T-helper 1 cell treated with Interleukin-12 subunit alpha and Interleukin-12 subunit beta and Interleukin-4 antibody, amounts not matched to agents 30 ng/mL and 1 ng/mL, for 36 hours (primary cell): Measurements from ENCODE around the gene GNE. TPM values are rescaled to one million over a fixed set of nuclear protein-coding genes. Genes with fewer than 3 reads are reported as not detected.
"Not testable (repeated sequence)": the region's sequence is repeated elsewhere in the genome, so short reads cannot be mapped to it uniquely, and the experiment has no call there.

Experiments
- intact Hi-C: fragments of 100-400 bp; cut with micrococcal nuclease; formaldehyde crosslinking; loops from one replicate; pipeline ENCODE4 v1.15.1; 2024
- total RNA-seq: library from RNA; stranded (reverse); gene quantifications from 2 replicates; pipeline ENCODE4 v1.2.3, GENCODE V29; 2022

GNE gene
- total RNA-seq, 1 donor from 2014 or later = 19.8 TPM

DNA sequence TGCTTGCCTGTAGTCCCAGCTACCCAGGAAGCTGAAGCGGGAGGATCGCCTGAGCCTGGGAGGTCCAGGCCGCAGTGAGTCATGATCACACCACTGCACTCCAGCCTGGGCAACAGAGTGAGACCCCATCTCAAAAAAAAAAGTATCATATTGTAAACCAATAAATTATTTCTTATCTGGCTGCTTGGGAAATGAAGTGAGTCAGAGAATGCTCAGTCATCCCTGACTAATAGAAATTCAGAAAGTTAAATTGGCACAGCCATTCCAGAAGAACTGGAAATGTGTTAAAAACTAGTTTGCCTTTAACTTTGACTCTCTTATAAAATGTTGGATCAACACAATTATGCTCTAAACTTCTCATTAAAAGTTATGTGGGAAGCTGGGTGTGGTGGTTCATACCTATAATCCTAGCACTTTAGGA lies 9.8 kb upstream of the GNE start:
- intact Hi-C loops = no loop called here

DNA sequence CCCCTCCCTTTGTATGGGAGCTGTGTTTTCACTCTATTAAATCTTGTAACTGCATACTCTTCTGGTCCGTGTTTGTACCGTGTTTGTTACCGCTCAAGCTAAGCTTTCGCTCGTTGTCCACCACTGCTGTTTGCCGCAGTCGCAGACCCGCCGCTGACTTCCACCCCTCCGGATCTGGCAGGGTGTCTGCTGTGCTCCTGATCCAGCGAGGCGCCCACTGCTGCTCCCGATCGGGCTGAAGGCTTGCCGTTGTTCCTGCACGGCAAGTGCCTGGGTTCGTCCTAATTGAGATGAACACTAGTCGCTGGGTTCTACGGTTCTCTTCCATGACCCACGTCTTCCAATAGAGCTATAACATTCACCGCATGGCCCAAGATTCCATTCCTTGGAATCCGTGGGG lies 6.6 kb upstream of the GNE start:
- intact Hi-C loops = no loop called here

DNA sequence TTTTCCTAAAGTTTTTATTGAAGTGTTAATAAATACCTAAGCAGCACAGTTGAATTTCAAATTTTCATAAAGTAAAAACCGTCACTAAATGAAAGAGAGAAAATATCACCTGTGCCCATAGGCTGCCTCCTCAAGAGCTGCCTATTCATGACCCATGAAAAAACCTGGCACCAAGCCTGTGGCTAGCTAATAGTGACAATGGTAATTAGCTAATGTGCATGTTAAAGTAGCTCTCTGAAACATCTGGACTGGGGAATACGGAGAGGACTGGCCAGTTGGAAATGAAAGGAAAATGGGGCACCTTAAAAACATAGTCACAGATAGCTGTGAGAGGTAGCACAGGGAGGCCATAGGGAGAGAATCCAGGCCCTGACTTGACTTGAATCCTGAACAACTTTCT lies 5.4 kb upstream of the GNE start:
- intact Hi-C loops = no loop called here

DNA sequence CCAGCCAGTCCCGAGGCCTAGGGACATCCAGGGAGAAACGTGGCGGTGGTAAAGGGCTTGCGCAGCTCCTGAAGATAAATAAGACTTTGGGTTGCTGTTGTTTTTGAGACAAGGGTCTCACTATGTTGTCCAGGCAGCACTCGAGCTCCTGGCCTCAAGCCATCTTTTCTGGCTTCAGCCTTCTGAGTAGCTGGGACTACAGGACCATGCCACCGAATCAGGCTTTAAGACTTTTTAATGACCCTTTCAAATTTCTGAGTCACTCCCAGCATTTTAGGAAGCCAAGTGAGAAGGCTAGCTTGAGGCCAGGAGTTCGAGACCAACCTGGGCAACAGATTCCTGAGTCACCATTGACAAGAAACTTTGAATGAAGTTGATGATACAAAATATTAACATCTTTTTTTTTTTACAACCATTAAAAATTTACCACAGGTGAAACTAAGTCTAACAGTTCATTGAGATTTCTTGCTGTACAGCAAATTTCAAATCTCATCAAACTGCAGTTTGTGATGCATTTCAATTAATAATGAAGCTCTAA lies 817 bp upstream of the GNE start:
- intact Hi-C loops = loop anchor here (1.0 to 5.0 kb wide), 13 partner anchors 69 to 612 kb away; partner anchors contain the start of genes CLTA, CREB3, FAM221B and HINT2

DNA sequence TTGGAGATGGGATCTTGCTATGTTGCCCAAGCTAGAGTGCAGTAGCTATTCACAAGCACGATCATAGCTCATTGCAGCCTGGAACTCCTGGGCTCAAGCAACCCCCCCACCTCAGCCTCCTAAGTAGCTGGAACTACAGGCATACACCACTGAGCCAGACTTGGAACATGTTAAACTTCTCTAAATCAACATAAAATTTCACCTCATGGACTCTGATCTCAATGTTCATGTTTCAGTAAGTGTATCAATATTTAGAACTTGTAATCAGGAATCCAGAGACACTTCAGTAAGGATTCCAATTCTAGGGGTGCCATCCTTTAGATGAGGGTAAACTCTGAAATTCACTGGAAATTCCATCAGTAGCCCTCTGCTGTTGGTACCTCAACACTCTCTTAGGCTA lies 6.8 kb downstream of the GNE start:
- intact Hi-C loops = no loop called here

DNA sequence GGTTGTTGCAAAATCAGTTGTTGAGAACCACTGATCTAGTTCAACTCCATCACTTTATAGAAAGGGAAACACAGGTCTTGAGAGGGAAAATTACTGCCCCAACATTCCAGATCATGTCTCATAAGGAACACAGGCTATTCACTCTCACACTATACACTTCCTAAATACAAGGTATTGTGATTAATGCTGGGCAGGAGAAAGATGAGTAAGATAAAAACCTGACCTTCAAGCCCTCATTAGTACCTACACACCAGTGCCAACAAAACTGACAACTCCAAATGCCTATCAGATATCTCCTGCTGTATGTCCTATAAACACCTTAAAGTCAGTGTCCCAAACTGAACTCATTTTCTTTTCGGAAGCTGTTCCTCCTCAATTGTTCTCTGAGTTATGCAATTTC lies 8.2 kb downstream of the GNE start:
- intact Hi-C loops = no loop called here

DNA sequence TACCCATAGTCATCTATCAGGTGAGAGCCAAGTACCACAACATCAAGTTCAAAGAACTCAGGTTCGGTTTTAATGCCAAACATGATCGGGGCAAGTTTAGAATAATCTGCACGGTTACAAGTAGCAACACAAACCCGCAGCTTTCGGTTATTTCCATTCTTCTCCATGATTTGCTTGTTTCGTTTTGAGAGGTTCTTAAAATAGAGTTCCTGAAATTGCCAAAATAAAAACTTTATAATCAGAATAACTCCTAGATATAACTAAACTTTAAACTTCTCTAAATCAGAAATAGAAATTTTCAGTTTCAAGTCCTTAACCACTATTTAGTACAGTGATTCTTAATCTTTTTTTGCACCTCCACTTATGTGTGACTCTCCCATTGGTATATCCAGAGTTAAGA lies 9.1 kb downstream of the GNE start:
- intact Hi-C loops = loop anchor here (5.0 kb wide), 1 partner anchor 478 kb away; no protein-coding TSS in a partner anchor

DNA sequence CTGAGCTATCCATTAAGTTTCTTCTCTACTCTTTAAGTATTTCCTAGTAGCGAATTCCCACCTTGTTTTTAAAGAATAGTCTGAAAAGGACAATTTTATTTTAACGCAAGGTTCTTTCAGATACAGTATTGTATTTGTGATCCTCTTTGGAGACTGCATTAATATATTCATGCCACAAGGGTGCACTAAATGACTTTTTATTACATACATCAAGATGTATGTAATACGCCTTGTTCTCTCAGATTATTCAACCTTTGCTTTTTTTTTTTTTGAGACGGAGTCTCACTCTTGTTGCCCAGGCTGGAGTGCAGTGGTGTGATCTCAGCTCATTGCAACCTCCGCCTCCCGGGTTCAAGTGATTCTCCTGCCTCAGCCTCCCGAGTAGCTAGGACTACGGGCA lies 10.2 kb downstream of the GNE start:
- intact Hi-C loops = loop anchor here (1.0 to 5.0 kb wide), 2 partner anchors 81 to 479 kb away; no protein-coding TSS in a partner anchor

DNA sequence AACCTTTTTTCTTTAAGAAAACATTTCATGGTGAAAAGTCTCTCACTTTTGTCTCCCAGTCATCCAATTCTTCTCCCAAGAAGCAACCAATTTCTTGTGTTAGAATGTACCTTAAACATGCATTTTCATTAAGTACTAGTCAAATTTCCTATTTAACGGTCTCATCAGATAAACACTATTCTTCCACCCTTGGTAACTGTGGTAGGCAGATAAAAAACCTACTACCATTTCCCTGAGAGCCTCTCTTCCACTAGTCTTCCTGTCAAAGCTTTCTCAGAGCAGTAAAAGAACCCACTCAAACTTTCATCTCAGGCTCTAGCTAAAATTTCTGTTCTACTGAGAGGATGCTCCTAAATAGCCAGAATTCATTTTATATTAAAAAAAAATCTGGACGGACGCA lies 10.9 kb downstream of the GNE start:
- intact Hi-C loops = loop anchor here (5.0 kb wide), 1 partner anchor 480 kb away; no protein-coding TSS in a partner anchor

DNA sequence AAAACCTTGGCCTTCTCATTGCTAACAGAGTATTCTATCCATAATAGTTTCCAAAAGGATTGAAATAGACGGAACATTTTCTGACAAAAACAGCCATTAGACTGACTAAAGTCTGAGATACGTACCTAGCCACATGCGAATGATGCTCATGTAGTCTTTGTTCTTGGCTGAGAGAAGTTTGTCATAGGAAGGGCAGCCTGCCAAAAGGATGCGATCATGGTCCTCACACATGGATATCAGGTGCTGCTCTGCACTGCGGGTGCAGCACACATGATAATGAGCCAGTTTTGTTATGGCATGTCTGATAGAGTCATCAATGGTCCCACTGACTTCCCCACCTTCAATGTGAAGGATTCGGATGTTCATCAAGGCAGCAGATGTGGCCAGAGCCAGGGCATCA lies 12.3 kb downstream of the GNE start:
- intact Hi-C loops = loop anchor here (5.0 kb wide), 1 partner anchor 481 kb away; no protein-coding TSS in a partner anchor

DNA sequence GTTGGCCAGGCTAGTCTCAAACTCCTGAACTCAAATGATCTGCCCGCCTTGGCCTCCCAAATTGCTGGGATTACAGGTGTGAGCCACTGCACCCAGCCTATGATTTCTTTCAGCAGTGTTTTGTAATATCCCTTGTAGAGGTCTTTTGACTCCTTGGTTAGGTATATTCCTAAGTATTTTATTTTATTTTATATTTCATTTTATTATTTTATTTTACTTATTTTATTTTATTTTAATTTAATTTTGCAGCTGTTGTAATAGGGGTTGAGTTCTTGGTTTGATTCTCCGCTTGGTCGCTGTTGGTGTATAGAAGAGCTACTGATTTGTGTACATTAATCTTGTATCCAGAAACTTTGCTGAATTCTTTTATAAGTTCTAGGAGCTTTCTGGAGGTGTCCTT lies 18.6 kb downstream of the GNE start:
- intact Hi-C loops = not testable (repeated sequence)

DNA sequence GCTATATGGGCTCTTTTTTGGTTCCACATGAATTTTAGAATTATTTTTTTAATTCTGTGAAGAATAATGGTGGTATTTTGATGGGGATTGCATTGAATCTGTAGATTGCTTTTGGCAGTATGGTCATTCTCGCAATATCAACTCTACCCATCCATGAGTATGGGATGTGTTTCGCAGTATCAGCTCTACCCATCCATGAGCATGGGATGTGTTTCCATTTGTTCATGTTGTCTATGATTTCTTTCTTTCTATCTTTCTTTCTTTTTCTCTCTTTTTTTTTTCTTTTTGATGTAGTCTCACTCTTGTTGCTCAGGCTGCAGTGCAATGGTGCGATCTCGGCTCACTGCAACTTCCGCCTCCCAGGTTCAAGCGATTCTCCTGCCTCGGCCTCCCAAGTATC lies 19.0 kb downstream of the GNE start:
- intact Hi-C loops = not testable (repeated sequence)

DNA sequence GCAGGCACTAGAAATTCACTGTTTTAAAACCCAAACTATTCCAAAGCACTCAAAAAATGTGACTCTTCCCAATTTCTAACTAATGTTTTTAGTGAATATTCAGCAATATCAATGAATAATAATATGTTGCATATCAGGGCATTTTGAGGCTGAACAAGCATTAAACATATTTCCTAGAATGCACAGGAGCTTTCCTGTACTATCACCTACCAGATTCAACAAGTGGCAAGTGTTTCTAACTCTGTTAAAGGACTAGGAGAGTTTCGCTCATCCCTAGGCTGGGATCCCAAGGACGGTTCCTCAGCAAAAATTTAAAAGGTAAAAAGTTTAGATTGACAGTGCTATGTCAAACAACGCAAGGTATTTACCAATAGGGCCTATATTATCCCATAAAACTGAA lies 21.0 kb downstream of the GNE start:
- intact Hi-C loops = no loop called here

DNA sequence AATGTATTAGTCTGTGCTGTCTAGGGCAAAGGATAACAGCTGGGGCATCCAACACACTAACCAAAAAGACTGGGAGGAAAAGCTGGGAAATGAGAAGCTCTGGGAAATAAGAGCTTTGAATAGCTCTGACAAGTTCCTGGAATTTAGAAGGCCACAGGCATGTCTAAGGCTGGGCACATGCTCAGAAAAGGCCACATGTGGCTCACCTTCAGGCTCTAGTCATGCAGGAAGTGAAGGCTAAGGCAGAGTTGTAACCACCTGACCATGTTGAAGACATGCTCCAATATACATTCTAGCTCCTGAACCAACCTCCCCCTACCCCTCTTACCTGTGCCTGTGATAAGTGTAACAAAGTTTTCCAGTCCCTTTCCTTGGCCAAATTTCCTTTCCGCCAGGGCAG lies 35.8 kb downstream of the GNE start:
- intact Hi-C loops = no loop called here

DNA sequence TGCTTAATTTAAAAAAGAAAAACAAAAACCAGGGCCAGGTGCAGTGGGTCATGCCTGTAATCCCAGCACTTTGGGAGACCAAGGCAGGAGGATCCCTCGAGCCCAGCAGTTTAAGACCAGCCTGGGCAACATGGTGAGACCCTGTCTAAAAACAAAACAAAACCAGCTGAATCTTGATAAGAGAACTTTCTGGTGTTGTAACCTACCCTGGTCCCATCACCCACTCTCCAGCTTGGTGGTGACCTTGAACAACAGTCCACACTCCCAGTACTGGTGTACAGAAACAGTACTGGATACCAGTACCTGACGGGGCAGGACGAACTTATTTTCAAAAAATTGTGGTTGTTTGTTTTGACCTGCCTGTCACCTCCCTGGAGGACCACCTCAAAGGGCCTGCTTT lies 36.6 kb downstream of the GNE start:
- intact Hi-C loops = no loop called here

DNA sequence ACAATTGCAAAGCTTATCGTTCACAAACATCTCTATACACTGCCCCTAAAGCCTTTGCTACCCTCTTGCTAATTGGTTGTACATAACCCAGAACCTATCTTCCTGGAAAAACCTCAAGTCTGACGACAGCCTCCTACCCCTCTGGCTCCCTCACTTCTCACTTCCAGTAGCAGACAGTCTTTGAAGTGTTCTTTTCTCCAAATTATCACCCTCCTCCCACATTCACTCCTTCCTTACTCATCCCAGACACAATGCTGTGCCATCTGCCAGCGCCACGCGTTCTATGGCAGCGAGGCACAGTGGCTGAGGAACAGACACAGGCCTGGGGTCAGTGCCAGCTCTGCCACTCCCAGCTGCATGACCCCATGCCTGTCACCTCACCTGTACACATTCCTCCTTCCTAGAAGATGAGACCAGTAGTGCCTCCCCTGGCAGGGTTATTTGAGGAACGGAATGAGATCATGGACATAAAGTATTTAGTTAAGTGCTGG lies 39.8 kb downstream of the GNE start:
- intact Hi-C loops = loop anchor here (1.0 kb wide), 1 partner anchor 28 kb away; the partner anchor contains the start of gene CLTA

DNA sequence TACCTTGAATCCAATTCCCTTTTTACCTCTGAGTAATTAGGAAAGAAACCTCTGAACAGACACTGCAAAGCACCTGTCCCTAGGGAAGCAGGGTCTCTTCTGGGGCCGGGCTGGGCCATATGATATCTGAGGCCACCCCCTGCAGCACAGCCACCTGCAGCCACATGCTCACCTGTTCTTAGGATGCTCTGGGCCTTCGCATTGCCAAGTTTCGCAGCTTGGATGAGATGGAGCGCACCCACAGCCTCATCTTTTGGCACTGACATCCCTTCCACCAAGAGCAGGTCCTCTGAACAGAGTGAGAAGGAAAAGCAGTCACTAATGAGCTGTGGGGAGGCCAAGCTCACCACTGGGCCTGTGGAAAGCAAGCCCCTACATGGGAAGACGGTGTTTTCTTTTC lies 40.2 kb downstream of the GNE start:
- intact Hi-C loops = loop anchor here (1.0 kb wide), 1 partner anchor 28 kb away; the partner anchor contains the start of gene CLTA

DNA sequence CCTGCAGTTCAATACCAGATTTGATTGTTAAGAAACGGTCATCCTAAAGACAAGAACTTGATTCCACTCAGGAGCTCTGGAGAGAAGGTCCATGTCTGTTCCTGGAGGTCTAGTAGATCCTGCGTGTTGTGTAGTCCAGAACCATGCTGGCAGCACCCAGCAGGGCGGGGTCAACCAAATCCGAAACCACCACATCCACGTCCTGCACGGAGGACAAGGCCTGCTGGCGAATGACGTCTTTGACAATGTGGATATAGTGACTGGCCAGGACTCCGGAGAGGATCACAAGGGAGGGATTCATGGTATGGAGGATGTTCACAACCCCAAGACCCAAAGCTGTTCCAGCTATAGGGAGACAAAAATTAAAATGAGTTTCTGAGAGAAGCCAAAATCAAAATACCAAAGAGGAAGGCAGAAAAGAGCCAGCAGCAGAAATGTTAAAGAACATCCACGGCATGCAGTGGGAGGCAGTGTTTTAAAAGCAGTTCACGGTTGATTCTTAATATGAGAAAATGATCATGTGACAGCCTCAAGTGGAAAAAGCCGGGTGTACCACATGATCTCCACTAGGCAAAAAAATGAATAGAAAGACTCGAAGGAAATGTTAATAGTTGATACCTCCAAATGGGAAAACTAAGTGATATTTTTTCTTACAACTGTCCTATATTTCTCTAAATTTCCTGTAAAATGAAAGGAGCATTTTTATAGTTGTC lies 40.8 kb downstream of the GNE start:
- intact Hi-C loops = no loop called here

DNA sequence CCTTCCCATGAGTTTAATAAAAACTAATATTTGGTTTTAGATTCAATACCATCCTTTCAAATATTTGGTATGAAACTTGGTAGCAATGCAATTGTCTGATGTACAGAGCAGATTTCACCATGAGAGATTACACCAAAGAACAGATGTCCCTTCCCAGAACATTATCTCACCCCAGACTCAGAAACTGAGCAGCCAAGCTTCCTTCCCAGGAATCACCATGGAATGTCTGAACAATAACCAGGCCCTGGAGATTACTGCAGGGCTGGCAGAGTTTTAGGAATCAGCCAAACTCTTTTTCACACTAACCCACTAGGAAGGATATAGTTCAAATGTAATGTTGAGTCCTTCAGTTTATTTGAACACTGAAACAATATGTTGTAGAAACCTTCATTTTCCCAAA lies 43.7 kb downstream of the GNE start:
- intact Hi-C loops = no loop called here

DNA sequence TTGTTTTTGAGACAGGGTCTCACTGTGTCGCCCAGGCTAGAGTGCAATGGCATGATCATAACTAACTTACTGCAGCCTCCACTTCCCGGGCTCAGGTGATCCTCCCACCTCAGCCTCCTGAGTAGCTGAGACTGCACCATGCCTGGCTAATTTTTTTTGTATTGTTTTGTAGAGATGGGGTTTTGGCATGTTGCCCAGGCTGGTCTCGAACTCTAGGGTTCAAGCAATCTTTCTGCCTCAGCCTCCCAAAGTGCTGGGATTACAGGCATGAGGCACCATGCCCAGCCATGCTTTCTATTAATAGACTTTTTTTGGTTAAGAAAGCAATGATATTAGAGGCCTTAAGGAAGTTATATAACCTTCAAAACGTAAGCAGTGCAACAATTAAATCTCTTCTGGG lies 44.3 kb downstream of the GNE start:
- intact Hi-C loops = no loop called here

DNA sequence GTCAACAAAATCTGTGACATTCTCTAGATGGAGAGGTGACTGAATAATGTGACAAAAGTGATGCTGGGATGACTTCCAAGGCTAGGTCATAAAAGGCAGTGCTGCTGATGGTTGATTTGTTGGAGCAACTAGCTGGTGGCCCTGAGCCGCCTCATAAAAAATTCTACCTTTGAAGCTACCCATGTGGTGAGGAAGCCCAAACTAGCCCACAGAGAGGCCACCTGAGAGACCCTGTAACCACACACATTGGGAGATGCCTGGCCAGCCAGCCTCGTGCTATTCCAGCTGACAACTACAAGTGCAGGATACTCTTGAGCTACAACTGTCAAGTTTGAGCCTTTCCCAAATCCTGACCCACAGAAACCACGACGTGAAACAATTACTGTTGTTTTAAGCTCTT lies 44.9 kb downstream of the GNE start:
- intact Hi-C loops = no loop called here

DNA sequence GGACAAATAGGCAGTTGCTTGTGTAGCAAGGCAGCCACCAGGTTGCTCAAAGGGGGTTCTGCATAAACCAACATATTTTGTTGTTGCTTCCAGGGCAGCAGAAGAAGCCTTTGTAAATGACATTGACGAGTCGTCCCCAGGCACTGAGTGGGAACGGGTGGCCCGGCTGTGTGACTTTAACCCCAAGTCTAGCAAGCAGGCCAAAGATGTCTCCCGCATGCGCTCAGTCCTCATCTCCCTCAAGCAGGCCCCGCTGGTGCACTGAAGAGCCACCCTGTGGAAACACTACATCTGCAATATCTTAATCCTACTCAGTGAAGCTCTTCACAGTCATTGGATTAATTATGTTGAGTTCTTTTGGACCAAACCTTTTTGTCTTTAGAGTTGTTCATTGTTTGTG lies 46.7 kb downstream of the GNE start:
- intact Hi-C loops = no loop called here

DNA sequence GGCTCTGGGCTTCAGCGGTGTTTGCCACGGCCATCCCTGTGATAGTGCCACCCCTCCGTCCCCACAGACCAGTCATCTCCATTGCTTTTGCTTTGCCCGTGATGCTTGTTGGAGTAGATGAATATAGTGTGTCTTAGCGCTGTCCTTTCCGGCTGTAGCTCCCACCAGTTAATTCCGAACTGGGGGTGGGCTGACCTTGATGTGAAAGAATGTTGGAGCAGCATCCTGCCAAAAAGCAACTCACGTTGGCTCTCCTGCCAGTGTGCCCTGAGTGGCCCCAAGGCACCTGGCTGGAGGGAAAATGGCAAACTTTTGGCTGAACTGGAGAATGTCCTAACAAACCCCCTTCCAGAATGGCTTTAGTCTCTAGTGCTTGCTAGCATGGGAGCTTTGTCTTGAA lies 47.5 kb downstream of the GNE start:
- intact Hi-C loops = no loop called here
